K562 (cell line): ENCODE results near the gene GUCY1A1. TPM values are rescaled to one million over a fixed set of nuclear protein-coding genes. Genes with fewer than 3 reads are reported as not detected.
"Not testable (repeated sequence)": the region's sequence is repeated elsewhere in the genome, so short reads cannot be mapped to it uniquely, and the experiment has no call there.

Source experiments
- ATAC-seq: fragments of 200-7000 bp; cut with Tn5 transposase; 3 replicates; pipeline ENCODE4 v1.9.1; 2020; ENCODE audit warnings: moderate library complexity
- BruUV-seq: library from RNA; stranded (reverse); fragments of 400-500 nt; replicated peaks from 2 replicates; lab custom pipeline; 2021; lab: Mats Ljungman, UMichigan
- CTCF ChIA-PET: fragments of 300-600 bp; formaldehyde crosslinking; extraction: SDS; loops from one replicate; lab custom pipeline; 2021; ENCODE audit warnings: low intra/inter-chr PET ratio; lab: Yijun Ruan, JAX
- POLR2A ChIA-PET: fragments of 300-600, 350-650 bp; sonication (Branson Sonifier 250); formaldehyde crosslinking; extraction: SDS; loops from one replicate; lab custom pipeline; 2021; ENCODE audit warnings: antibody characterized with exemption, inconsistent platforms; lab: Yijun Ruan, JAX
- DNase-seq, 4 experiments: peaks; one replicate each; pipeline versions ENCODE4 v3.0.0 to v3.0.0-alpha.2; 2011 to 2018; ENCODE audit warnings: low spot score in 3 of 4, mixed read lengths in 3 of 4; ENCODE audit errors: extremely low read depth in 1 of 4
- FAIRE-seq: peaks from 2 replicates; lab custom pipeline; 2011; peaks lifted over from hg19 to GRCh38; lab: Jason Lieb, UNC
- H2AFZ ChIP-seq: 2 replicates; pipeline ENCODE4 v1.6.0; 2011; ENCODE audit warnings: low read depth, low read length, control low read depth, inconsistent platforms
- H3K27ac ChIP-seq: fragments of 200-600 bp; 3 replicates; pipeline ENCODE4 v1.8.0; 2011; ENCODE audit warnings: low read depth, mild to moderate bottlenecking, control low read depth, inconsistent platforms, low read length, moderate library complexity, mixed read lengths; ENCODE audit errors: extremely low read depth
- H3K27me3 ChIP-seq, 2 experiments: fragments of 300-600 bp in 1 of 2; 2 replicates in 1 of 2; 3 replicates in 1 of 2; pipeline versions ENCODE4 v1.6.0 to v1.8.0; 2011; ENCODE audit warnings: inconsistent platforms in 2 of 2, low read length in 2 of 2, mild to moderate bottlenecking in 1 of 2, mixed read lengths in 1 of 2, moderate library complexity in 1 of 2; ENCODE audit not compliant: control insufficient read depth in 2 of 2, insufficient read depth in 2 of 2
- H3K36me3 ChIP-seq: fragments of 300-600 bp; 3 replicates; pipeline ENCODE4 v1.8.0; 2011; ENCODE audit warnings: mild to moderate bottlenecking, low read length, inconsistent platforms; ENCODE audit not compliant: control insufficient read depth, insufficient read depth
- H3K4me1 ChIP-seq, 2 experiments: fragments of 200-600 bp in 1 of 2; replicated peaks in 1 of 2; 2 replicates in 1 of 2; 3 replicates in 1 of 2; pipeline versions ENCODE4 v1.5.1 to v1.8.0; 2011; ENCODE audit warnings: inconsistent platforms in 2 of 2, low read length in 2 of 2, mild to moderate bottlenecking in 1 of 2, mixed read lengths in 1 of 2, moderate library complexity in 1 of 2; ENCODE audit not compliant: control insufficient read depth in 2 of 2, insufficient read depth in 2 of 2
- H3K4me2 ChIP-seq: 2 replicates; pipeline ENCODE4 v1.6.1; 2011; ENCODE audit warnings: low read length, control low read depth, inconsistent platforms, mixed read lengths; ENCODE audit not compliant: insufficient read depth
- H3K4me3 ChIP-seq: fragments of 200-600 bp; sonication (generic), shearing (Covaris generic); 2 replicates; pipeline ENCODE4 v1.5.1; 2016; ENCODE audit warnings: control low read depth, inconsistent platforms
- H3K79me2 ChIP-seq: fragments of 200-600 bp; 3 replicates; pipeline ENCODE4 v1.8.0; 2011; ENCODE audit warnings: low read length, inconsistent platforms; ENCODE audit not compliant: control insufficient read depth, insufficient read depth
- H3K9ac ChIP-seq, 2 experiments: 2 replicates each; pipeline versions ENCODE4 v1.6.0 to v1.6.1; 2011; ENCODE audit warnings: low read depth in 2 of 2, low read length in 2 of 2, control low read depth in 1 of 2, inconsistent platforms in 1 of 2, mild to moderate bottlenecking in 1 of 2, mixed read lengths in 1 of 2; ENCODE audit not compliant: insufficient read depth in 1 of 2
- H3K9me1 ChIP-seq: one replicate; pipeline ENCODE4 v1.6.0; 2011; ENCODE audit warnings: inconsistent platforms, mild to moderate bottlenecking, low read length, moderate library complexity; ENCODE audit not compliant: control insufficient read depth, insufficient read depth
- H3K9me3 ChIP-seq: replicated peaks from 2 replicates; pipeline ENCODE4 v1.5.1; 2011; ENCODE audit warnings: low read depth, low read length, inconsistent platforms; ENCODE audit not compliant: control insufficient read depth, insufficient read depth
- H4K20me1 ChIP-seq: replicated peaks from 2 replicates; pipeline ENCODE4 v1.6.1; 2011; ENCODE audit warnings: low read length, inconsistent platforms, mixed read lengths; ENCODE audit not compliant: control insufficient read depth, insufficient read depth
- HNRNPL ChIP-seq: fragments of 200-400 bp; formaldehyde crosslinking; IDR thresholded peaks from 2 replicates; pipeline ENCODE4 v1.6.1; 2017; ENCODE audit warnings: low read depth, mild to moderate bottlenecking, low read length
- POU5F1 ChIP-seq: fragments of 150-350 bp; IDR thresholded peaks from 2 replicates; pipeline ENCODE4 v1.6.1; 2014; ENCODE audit warnings: borderline replicate concordance, low read length, low read depth, mild to moderate bottlenecking; ENCODE audit not compliant: partially characterized antibody
- RB1 ChIP-seq: fragments of 450-650 bp; IDR thresholded peaks from 2 replicates; pipeline ENCODE4 v1.6.1; 2017; ENCODE audit warnings: low read depth, mild to moderate bottlenecking
- SRF ChIP-seq, 2 experiments: fragments of 250-450, 450-650 bp in 1 of 2; sonication (Bioruptor Pico) in 1 of 2; sonication (generic) in 1 of 2; formaldehyde crosslinking; IDR thresholded peaks; 2 replicates each; pipeline versions ENCODE4 v1.5.0 to v1.5.1; 2020 to 2022; ENCODE audit warnings: mild to moderate bottlenecking in 1 of 2, missing genetic modification reagents in 1 of 2
- ZNF408 ChIP-seq: fragments of 250-450 bp; sonication (Bioruptor Pico); IDR thresholded peaks from 2 replicates; pipeline ENCODE4 v1.4.0; 2020; ENCODE audit warnings: low read depth, mild to moderate bottlenecking, moderate library complexity
- ZNF79 ChIP-seq: fragments of 250-450 bp; sonication (Bioruptor Pico); IDR thresholded peaks from 2 replicates; pipeline ENCODE4 v1.4.0; 2020; ENCODE audit warnings: low read depth, mild to moderate bottlenecking, moderate library complexity
- WGBS: fragments of 100-300 bp; shearing (Covaris generic); methylation state at CpG from one replicate; pipeline ENCODE4 v1.1.6; 2016; ENCODE audit warnings: low coverage, mixed read lengths; ENCODE audit not compliant: insufficient coverage; ENCODE audit errors: missing lambda C conversion rate; 5-methylcytosine and 5-hydroxymethylcytosine counted together
- in situ Hi-C: fragments of 300-500 bp; cut with MboI; formaldehyde crosslinking; loops from 4 replicates; pipeline ENCODE4 v1.15.0; 2018; ENCODE audit warnings: inconsistent platforms, mixed read lengths
- intact Hi-C: fragments of 100-400 bp; cut with micrococcal nuclease; formaldehyde crosslinking; loops from 2 replicates; pipeline ENCODE4 v1.14.2; 2022
- polyA plus RNA-seq, 8 experiments: library from polyadenylated mRNA; depleted of rRNA in 4 of 8; stranded (reverse) in 5 of 8; unstranded in 3 of 8; fragments of >200 nt; fragmentation: Nextera tagmentation in 2 of 8; fragmentation: Illumina TruSeq in 1 of 8; extraction: Ambion mirVana in 2 of 8; extraction: Trizol in 1 of 8; gene quantifications; 2 replicates each; pipeline versions ENCODE4 v1.2.1 to v1.2.3, GENCODE V29; 2011 to 2014; ENCODE audit warnings: inconsistent platforms in 1 of 8, missing spikeins in 1 of 8
- total RNA-seq, 7 experiments: library from RNA; depleted of rRNA in 6 of 7; stranded (reverse); fragments of >200 nt in 6 of 7; fragmentation: Illumina TruSeq in 2 of 7; extraction: Trizol in 2 of 7; gene quantifications; 2 replicates each; pipeline versions ENCODE4 v1.2.1 to v1.2.3, GENCODE V29; 2011 to 2021; ENCODE audit warnings: low replicate concordance in 1 of 7
- TF ChIP-seq, protein P1 (sequence below): fragments of 450-650 bp; IDR thresholded peaks from 2 replicates; pipeline ENCODE4 v1.6.1; 2016; ENCODE audit warnings: antibody characterized with exemption
- TF ChIP-seq, protein P2 (sequence below): sonication (generic); formaldehyde crosslinking; IDR thresholded peaks from 2 replicates; pipeline ENCODE4 v1.8.1; 2023; ENCODE audit warnings: mild to moderate bottlenecking, missing genetic modification reagents

The GUCY1A1 gene
- total and polyA plus RNA-seq, 9 of the 15 experiments (the other 6 are each of a cell fraction or from before 2014, with no cell fraction given): not detected

- no peak for TF ChIP-seq RB1
- no peak for TF ChIP-seq ZNF408
- no peak for TF ChIP-seq ZNF79
- no peak for TF ChIP-seq SRF (CRISPR knock-in tag; IDR thresholded peaks at IDR 0.05)
- TF ChIP-seq, protein P1, sequence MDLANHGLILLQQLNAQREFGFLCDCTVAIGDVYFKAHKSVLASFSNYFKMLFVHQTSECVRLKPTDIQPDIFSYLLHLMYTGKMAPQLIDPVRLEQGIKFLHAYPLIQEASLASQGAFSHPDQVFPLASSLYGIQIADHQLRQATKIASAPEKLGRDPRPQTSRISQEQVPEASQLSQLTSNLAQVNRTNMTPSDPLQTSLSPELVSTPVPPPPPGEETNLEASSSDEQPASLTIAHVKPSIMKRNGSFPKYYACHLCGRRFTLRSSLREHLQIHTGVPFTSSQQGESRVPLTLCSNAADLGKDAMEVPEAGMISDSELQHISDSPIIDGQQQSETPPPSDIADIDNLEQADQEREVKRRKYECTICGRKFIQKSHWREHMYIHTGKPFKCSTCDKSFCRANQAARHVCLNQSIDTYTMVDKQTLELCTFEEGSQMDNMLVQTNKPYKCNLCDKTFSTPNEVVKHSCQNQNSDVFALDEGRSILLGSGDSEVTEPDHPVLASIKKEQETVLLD: no peak
- no peak for TF ChIP-seq POU5F1
- TF ChIP-seq HNRNPL: no peak
- TF ChIP-seq, all 486 proteins: peak for 0
Observed at GRCh38 chr4:155643087-155643486, 23.6 kb upstream of the GUCY1A1 start (continued).

DNA sequence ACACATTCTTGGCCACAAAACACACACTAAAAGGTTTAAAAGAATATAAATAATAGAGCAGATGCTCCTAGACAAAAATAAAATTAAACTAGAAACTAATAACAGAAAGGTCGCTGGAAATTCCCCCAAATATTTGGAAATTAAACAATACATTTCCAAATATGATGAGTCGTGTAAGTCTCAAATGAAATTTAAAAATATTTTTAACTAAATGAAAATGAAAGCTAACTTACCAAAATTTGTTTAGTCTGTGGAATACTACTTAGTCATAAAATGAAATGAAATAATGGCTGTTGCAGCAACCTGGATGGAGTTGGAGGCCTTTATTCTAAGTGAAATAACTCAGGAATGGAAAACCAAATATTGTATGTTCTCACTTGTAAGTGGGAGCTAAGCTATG, 20.6 kb upstream of the GUCY1A1 start:
- Histone ChIP-seq H3K4me3 (no peak overlapping the region), H3K9me1 (no peaks in the 10 kb centered on the region), H3K4me1 (no peaks in the 10 kb centered on the region), H3K36me3 (no peaks in the 10 kb centered on the region), H4K20me1 (no peaks in the 10 kb centered on the region), H3K27me3 (no peaks in the 10 kb centered on the region), H3K27ac (no peak overlapping the region), H3K9me3 (no peaks in the 10 kb centered on the region), H3K79me2 (no peaks in the 10 kb centered on the region), H3K4me2 (no peak overlapping the region), H3K9ac (no peak overlapping the region), H2AFZ (no peak overlapping the region)
- POLR2A ChIA-PET: no interaction called here
- BruUV-seq: no TSS peak
- ATAC-seq (no peak), FAIRE-seq (no peak), DNase-seq (no peak)
- TF ChIP-seq, protein P2, sequence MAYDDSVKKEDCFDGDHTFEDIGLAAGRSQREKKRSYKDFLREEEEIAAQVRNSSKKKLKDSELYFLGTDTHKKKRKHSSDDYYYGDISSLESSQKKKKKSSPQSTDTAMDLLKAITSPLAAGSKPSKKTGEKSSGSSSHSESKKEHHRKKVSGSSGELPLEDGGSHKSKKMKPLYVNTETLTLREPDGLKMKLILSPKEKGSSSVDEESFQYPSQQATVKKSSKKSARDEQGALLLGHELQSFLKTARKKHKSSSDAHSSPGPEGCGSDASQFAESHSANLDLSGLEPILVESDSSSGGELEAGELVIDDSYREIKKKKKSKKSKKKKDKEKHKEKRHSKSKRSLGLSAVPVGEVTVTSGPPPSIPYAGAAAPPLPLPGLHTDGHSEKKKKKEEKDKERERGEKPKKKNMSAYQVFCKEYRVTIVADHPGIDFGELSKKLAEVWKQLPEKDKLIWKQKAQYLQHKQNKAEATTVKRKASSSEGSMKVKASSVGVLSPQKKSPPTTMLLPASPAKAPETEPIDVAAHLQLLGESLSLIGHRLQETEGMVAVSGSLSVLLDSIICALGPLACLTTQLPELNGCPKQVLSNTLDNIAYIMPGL (CRISPR knock-in tag): no peak
- intact Hi-C loops (no loop called here), in situ Hi-C loops (no loop called here)
- CTCF ChIA-PET: no interaction called here
- WGBS: 0% methylated on average over 2 of the region's 2 CpGs

DNA sequence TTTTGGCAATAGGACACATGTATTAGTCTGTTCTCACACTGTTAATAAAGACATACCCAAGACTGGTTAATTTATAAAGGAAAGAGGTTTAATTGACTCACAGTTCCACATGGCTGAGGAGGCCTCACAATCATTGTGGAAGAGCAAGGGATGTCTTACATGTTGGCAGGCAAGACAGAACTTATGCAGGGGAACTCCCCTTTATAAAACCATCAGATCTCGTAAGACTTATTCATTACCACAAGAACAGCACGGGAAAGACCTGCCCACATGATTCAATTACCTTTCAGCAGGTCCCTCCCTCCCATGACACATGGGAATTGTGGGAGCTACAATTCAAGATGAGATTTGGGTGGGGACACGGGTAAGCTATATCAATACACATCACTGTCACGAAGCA, 15.9 kb upstream of the GUCY1A1 start:
- BruUV-seq, H3K4me1 ChIP-seq, H3K4me2 ChIP-seq, H3K27me3 ChIP-seq, H3K79me2 ChIP-seq, H3K27ac ChIP-seq, CTCF ChIA-PET, H4K20me1 ChIP-seq, POLR2A ChIA-PET, H2AFZ ChIP-seq, H3K9me3 ChIP-seq, ATAC-seq, DNase-seq, H3K36me3 ChIP-seq, H3K9me1 ChIP-seq, H3K4me3 ChIP-seq, H3K9ac ChIP-seq, in situ Hi-C loops, intact Hi-C loops, FAIRE-seq: not testable (repeated sequence)
- 0% methylated on average over 4 of the region's 4 CpGs for WGBS
